Omental fat pad (tissue), 4 donors: ENCODE data around the gene ZBTB26. TPM values are rescaled to one million over a fixed set of nuclear protein-coding genes. Genes with fewer than 3 reads are reported as not detected.

Experiments
- ATAC-seq: fragments of 150-250 bp; one replicate; pipeline ENCODE4 v1.9.1; 2016; ENCODE audit warnings: mild to moderate bottlenecking, moderate library complexity; ENCODE audit not compliant: low FRiP score
- DNase-seq: peaks from one replicate; pipeline ENCODE4 v3.0.0-alpha.2; 2019; ENCODE audit warnings: low spot score
- total RNA-seq, 4 donors: library from RNA; depleted of rRNA; stranded (reverse); fragments of >200 nt; gene quantifications; one replicate each; pipeline ENCODE4 v1.1.0, GENCODE V29; 2016
- TF ChIP-seq, protein P1 (sequence below), 3 donors: fragments of 450-650 bp; IDR thresholded peaks; one replicate each; pipeline ENCODE4 v1.5.1; 2016 to 2017; ENCODE audit warnings: antibody characterized with exemption in 3 of 3, mild to moderate bottlenecking in 3 of 3, moderate library complexity in 2 of 3

The ZBTB26 gene, protein sequence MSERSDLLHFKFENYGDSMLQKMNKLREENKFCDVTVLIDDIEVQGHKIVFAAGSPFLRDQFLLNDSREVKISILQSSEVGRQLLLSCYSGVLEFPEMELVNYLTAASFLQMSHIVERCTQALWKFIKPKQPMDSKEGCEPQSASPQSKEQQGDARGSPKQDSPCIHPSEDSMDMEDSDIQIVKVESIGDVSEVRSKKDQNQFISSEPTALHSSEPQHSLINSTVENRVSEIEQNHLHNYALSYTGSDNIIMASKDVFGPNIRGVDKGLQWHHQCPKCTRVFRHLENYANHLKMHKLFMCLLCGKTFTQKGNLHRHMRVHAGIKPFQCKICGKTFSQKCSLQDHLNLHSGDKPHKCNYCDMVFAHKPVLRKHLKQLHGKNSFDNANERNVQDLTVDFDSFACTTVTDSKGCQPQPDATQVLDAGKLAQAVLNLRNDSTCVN
- total RNA-seq = 1 to 10 TPM; 3.1 to 7.3 (median 3.6) TPM

DNA sequence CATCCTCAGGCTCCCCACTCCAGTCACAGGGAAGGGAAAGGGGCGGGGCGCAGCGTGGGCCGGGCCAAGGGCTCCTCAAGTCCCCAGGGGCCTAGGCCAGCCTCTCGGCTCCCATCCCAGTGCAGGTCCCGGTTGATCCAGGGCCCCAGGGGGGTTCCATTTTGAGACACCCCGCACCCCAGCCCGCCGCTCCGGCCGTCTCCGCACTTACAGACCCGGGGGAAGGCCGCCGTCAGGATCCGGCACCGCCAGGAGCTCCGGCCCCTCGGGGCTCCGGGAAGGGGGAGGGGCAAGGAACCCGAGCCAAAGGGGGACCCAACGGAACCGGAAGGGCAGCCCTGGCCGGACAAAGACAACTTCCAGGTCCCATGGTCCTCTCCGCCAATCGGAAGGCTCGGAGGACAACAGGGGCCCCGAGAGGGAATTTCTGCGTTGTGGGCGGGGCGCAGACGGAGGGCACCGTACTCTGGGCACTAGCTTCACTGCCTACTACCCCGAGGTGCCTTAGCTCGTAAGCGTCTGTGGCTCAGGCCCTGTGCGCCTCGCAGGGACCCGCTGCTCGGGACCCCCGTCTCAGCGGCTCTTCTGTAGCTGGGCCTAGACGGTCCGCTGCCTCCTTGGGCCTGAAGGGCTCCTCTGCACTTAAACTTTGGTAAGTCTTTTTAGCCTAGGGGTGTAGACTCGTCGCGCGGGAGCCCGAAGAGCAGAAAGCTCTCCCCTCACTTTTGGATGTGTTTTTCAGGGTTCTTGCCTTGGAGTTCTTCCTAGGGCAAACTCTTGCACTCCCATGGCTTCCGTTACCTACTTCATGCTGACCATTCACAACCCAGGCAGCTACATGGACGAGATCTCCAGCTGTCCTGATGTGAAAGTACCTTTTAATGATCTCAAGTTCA is at the start of gene ZBTB26:
ZBTB26 (minus strand) TSS at position 287 of the 896 bp plus-strand sequence. CDS start 11,578 bp downstream, outside the sequence.
- ATAC-seq (peak; percentile 99), DNase-seq (peak; percentile 74)
- TF ChIP-seq, protein P1, sequence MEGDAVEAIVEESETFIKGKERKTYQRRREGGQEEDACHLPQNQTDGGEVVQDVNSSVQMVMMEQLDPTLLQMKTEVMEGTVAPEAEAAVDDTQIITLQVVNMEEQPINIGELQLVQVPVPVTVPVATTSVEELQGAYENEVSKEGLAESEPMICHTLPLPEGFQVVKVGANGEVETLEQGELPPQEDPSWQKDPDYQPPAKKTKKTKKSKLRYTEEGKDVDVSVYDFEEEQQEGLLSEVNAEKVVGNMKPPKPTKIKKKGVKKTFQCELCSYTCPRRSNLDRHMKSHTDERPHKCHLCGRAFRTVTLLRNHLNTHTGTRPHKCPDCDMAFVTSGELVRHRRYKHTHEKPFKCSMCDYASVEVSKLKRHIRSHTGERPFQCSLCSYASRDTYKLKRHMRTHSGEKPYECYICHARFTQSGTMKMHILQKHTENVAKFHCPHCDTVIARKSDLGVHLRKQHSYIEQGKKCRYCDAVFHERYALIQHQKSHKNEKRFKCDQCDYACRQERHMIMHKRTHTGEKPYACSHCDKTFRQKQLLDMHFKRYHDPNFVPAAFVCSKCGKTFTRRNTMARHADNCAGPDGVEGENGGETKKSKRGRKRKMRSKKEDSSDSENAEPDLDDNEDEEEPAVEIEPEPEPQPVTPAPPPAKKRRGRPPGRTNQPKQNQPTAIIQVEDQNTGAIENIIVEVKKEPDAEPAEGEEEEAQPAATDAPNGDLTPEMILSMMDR (IDR thresholded peaks at IDR 0.05) = no peak

DNA sequence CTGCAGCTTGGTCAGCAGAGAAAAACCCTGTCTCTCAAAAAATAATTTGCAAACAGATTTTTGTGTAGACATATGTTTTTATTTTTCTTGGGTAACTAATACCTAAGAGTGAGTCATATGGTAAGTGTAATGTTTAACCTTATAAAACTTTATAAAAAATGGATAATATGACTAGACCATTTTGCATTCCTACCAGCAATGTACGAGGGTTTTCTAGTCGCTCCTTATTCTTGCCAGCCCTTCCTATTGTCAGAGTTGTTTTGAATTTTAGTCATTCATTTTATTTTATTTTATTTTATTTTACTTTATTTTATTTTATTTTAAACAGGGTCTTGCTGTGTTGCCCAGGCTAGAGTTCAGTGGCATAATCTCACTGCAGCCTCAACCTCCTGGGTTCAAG is 47.3 kb upstream of the ZBTB26 start:
- no peak for ATAC-seq
- TF ChIP-seq, protein P1 (IDR thresholded peaks at IDR 0.05) = no peak
- DNase-seq = no peak

DNA sequence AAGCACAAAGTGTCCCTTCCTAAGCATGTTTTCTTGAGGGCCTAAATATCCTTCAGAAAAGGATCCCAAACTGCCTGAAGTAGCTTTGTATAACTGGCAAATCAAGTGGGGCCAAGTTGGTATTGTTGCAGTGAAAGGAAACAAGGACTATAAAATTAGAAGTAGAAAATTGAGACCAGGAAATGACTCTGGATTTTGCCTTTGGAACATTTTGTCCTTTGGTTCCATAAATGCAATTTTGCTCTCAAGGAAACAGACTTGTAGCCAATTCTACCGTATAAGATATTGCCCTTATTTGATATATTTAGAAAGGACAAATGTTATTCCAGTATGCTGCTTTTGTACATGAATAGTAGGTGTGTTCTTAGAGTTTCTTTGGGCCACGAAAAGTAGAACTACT is 43.9 kb upstream of the ZBTB26 start:
- TF ChIP-seq, protein P1 (IDR thresholded peaks at IDR 0.05) = no peak
- no peak for ATAC-seq
- no peak for DNase-seq

DNA sequence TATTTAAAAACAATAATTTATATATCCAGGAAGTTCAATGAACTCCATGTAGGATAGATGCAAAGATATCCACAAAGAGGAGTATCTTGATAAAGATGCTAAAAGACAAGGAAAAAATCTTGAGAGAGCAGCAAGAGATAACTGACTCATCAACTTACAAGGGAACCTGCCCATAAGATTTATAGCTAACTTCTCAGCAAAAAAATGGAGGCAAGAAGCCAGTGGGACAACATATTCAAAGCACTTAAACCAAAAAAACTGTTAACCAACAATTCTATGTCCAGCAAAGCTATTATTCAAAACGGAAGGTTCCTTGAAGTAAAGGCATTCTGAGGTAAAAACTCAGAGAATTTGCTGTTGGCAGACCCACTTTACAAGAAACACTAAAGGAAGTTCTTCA is 29.8 kb upstream of the ZBTB26 start:
- no peak for ATAC-seq
- TF ChIP-seq, protein P1 (IDR thresholded peaks at IDR 0.05) = no peak
- no peak for DNase-seq

DNA sequence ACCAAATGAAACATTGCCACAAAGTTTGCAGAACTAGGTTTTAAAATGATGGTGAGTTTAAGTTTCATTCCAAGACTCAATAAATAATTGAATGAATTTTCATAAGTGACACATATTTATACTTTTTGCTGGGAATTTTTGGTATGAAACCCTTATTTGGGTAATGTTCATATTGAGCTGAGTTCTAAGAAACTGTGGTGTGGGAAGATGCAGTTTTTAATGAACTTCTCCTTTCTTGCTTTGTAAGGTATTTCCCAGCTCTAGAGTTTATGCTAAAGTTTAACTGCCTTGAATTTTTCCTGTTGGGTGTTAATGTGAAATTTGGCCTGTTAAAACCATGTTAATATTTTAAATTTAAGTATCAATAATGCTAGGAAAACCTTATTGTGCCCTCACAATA is 24.6 kb upstream of the ZBTB26 start:
- ATAC-seq (no peak), DNase-seq (no peak)
- TF ChIP-seq, protein P1 (IDR thresholded peaks at IDR 0.05) = no peak

DNA sequence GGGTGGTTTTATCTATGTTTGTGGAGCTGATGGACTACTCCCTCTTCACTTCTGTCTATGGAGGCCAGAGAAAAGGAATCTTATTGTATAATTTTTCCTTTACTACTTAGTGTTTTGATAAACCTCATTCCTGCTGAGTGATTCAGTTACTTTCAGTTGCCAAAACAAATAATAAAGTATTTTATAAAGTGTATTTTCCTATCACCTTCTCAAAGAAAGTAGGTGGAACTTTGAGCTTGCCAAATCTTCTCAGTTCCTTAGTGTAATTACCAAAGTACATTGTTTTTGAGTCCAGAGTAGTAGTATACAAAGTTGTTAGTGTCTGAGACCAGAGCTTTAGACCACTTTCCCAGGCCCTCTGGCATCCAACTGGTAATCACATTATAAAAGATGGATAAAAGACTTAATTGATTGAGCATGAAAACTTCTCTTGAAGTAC is 23.0 kb upstream of the ZBTB26 start:
- peak; percentile 28 for ATAC-seq
- DNase-seq = no peak
- TF ChIP-seq, protein P1 (IDR thresholded peaks at IDR 0.05) = no peak
